Prostate gland (tissue), 2 donors: ENCODE measurements around the gene VEZT. TPM values are rescaled to one million over a fixed set of nuclear protein-coding genes. Genes with fewer than 3 reads are reported as not detected.
"Not testable (repeated sequence)": the region's sequence is repeated elsewhere in the genome, so short reads cannot be mapped to it uniquely, and the experiment has no call there.

Experiments
- DNase-seq: peaks from one replicate; pipeline ENCODE4 v3.0.0-alpha.2; 2019; ENCODE audit warnings: low spot score
- H3K27ac ChIP-seq, 2 donors: fragments of 200-600 bp; sonication (generic); 2 replicates each; pipeline ENCODE4 v1.5.1; 2017 to 2019
- H3K27me3 ChIP-seq: fragments of 200-600 bp; sonication (generic); replicated peaks from 2 replicates; pipeline ENCODE4 v1.5.1; 2019; ENCODE audit not compliant: insufficient read depth
- H3K36me3 ChIP-seq, 2 donors: fragments of 200-600 bp; sonication (generic); 1 replicate in 1 of 2; 2 replicates in 1 of 2; pipeline versions ENCODE4 v1.5.1 to v1.8.1; 2017 to 2019
- H3K4me1 ChIP-seq: fragments of 200-600 bp; sonication (generic); replicated peaks from 2 replicates; pipeline ENCODE4 v1.5.1; 2019
- H3K4me3 ChIP-seq, 2 donors: fragments of 200-600 bp; sonication (generic); 2 replicates each; pipeline ENCODE4 v1.5.1; 2017 to 2019
- H3K9me3 ChIP-seq: fragments of 200-600 bp; sonication (generic); 2 replicates; pipeline ENCODE4 v1.5.1; 2017
- CTCF ChIP-seq, 4 experiments: fragments of 200-600 bp in 2 of 4; fragments of 450-650 bp in 2 of 4; sonication (generic) in 2 of 4; IDR thresholded peaks; 1 replicate in 3 of 4; 2 replicates in 1 of 4; pipeline ENCODE4 v1.5.1; 2016 to 2019; ENCODE audit warnings: antibody characterized with exemption in 4 of 4, mild to moderate bottlenecking in 2 of 4, moderate library complexity in 2 of 4
- POLR2A ChIP-seq: fragments of 450-650 bp; IDR thresholded peaks from one replicate; pipeline ENCODE4 v1.6.1; 2016; ENCODE audit warnings: antibody characterized with exemption, mild to moderate bottlenecking
- POLR2AphosphoS5 ChIP-seq: sonication (generic); formaldehyde crosslinking; IDR thresholded peaks from one replicate; pipeline ENCODE4 v1.6.1; 2017; ENCODE audit warnings: antibody characterized with exemption
- WGBS: methylation state at CpG from one replicate; pipeline ENCODE4 v1.1.5; 2018; 5-methylcytosine and 5-hydroxymethylcytosine counted together
- intact Hi-C: fragments of 100-400 bp; cut with DNase I; formaldehyde crosslinking; loops from one replicate; pipeline ENCODE4 v1.14.2; 2022
- total RNA-seq, 2 donors: library from RNA; depleted of rRNA; stranded (reverse); fragments of >200 nt; gene quantifications; one replicate each; pipeline ENCODE4 v1.1.0, GENCODE V29; 2016

VEZT gene
- total RNA-seq, 2 donors from 2014 or later = 37.4 to 81.6 TPM

DNA sequence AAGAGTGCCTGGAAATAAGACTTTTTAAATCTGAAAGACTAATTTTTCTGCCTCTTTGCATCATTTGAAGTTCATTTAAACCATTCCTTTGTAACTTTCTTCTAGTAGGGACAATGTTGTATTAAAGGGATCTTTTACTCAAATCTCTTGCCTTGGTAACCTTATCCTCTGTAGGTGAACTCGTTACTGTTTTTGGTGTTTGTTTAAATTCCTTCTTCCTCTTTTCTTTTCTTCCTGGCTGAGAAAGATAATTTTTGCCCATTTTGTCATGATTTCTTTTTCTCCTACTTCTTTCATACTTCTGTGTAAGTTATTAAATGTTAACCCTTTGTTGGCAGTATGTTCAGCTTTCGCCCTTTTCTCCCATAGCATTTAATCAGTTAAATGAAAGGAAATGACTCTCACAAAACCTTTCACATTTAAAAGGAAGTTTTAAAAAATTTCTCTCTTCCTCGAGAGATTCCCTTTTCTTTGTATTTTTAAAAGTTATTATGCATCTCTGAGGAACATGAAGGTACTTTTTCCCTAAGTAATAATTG lies 10.3 kb downstream of the VEZT start:
- Histone ChIP-seq H3K27me3 (no peaks in the 10 kb centered on the region), H3K36me3 (peaks cover 0 to 4% of the 10 kb centered on the region in 2 donors), H3K27ac (no peak overlapping the region), H3K4me3 (no peak overlapping the region), H3K9me3 (no peaks in the 10 kb centered on the region), H3K4me1 (no peaks in the 10 kb centered on the region)
- no peak for DNase-seq
- WGBS = 58% methylated on average over 3 of the region's 3 CpGs
- TF ChIP-seq CTCF (IDR thresholded peaks at IDR 0.05) (no peak), POLR2AphosphoS5 (no peak), POLR2A (no peak)
- intact Hi-C loops = no loop called here

GRCh38 chr12:95228617-95229016 lies 11.0 kb downstream of the VEZT start:
- H3K9me3 ChIP-seq = no peaks in the 10 kb centered on the region
- H3K27me3 ChIP-seq = no peaks in the 10 kb centered on the region
- TF ChIP-seq CTCF (IDR thresholded peaks at IDR 0.05) (no peak), POLR2A (no peak), POLR2AphosphoS5 (no peak)
- intact Hi-C loops = no loop called here
- peaks cover 0 to 4% of the 10 kb centered on the region in 2 donors for H3K36me3 ChIP-seq
- H3K27ac ChIP-seq = no peak overlapping the region
- 98% methylated on average over 2 of the region's 2 CpGs for WGBS
- H3K4me1 ChIP-seq = no peaks in the 10 kb centered on the region
- H3K4me3 ChIP-seq = no peak overlapping the region
- no peak for DNase-seq

DNA sequence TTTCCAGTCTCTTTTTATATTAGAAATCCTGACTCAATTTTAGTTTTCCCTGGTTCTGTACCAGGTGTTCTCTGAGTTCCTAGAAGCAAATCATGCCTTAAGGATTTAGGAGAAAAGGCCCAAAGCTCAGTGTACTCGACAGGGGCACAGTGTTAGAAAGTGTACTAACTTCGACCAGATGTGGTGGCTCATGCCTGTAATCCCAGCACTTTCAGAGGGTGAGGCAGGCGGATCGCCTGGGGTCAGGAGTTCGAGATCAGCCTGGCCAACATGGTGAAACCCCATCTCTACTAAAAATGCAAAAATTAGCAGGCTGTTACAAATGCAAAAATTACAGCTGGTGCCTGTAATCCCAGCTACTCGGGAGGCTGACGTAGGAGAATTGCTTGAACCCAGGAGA lies 12.0 kb downstream of the VEZT start:
- intact Hi-C loops = no loop called here
- no peaks in the 10 kb centered on the region for H3K9me3 ChIP-seq
- no peaks in the 10 kb centered on the region for H3K27me3 ChIP-seq
- H3K4me1 ChIP-seq = no peaks in the 10 kb centered on the region
- WGBS = 84% methylated on average over 7 of the region's 7 CpGs
- DNase-seq = no peak
- H3K36me3 ChIP-seq = peaks cover 0 to 4% of the 10 kb centered on the region in 2 donors
- no peak overlapping the region for H3K27ac ChIP-seq
- no peak for TF ChIP-seq CTCF (IDR thresholded peaks at IDR 0.05)
- no peak for TF ChIP-seq POLR2A
- TF ChIP-seq POLR2AphosphoS5 = no peak
- no peak overlapping the region for H3K4me3 ChIP-seq

DNA sequence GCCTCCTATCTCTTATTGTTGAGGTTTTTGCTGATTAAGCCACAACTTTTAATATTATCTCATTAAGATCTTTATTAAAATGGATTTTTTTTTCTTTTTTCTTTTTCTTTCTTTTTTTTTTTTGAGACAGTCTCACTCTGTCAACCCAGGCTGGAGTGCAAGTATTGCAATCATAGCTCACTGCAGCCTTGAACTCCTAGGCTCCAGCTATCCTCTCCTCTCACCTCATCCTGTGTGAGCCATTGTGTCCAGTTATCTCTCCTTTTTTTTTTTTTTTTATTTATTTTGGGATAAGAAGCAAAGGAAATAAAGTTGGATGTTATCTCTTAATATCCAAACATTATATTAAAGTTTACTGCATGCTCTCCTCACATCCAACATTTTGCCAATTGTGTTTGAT lies 12.7 kb downstream of the VEZT start:
- intact Hi-C loops = no loop called here
- H3K36me3 ChIP-seq = no peaks in the 10 kb centered on the region
- no peaks in the 10 kb centered on the region for H3K4me1 ChIP-seq
- H3K9me3 ChIP-seq = no peaks in the 10 kb centered on the region
- no peak for DNase-seq
- no peak overlapping the region for H3K27ac ChIP-seq
- no peaks in the 10 kb centered on the region for H3K27me3 ChIP-seq
- no peak overlapping the region for H3K4me3 ChIP-seq
- TF ChIP-seq POLR2AphosphoS5 (no peak), POLR2A (no peak), CTCF (IDR thresholded peaks at IDR 0.05) (no peak)

DNA sequence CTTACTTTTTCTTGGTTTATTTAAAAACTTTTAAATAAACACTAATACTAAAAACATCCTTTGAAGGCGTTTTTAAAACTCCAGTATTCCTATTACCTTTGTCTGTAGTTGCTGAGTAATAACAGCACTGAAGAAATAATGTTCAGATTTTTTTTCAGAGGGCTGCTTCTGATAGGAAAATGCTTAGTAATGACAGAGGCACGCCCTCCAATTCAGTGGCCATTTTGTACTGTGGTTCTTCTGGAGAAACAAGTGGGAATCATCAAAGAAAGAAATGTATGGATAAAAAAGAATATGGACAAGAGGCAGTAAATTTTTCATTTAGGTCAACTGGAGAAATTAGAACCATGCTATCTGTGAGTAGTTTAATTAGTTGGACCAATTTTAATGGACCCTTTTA lies 13.6 kb downstream of the VEZT start:
- TF ChIP-seq POLR2AphosphoS5 (no peak), CTCF (IDR thresholded peaks at IDR 0.05) (no peak), POLR2A (no peak)
- no peak overlapping the region for H3K4me3 ChIP-seq
- no peak overlapping the region for H3K27ac ChIP-seq
- H3K9me3 ChIP-seq = no peaks in the 10 kb centered on the region
- intact Hi-C loops = no loop called here
- no peak for DNase-seq
- 49% methylated on average over 2 of the region's 2 CpGs for WGBS
- no peaks in the 10 kb centered on the region for H3K27me3 ChIP-seq
- H3K36me3 ChIP-seq = no peaks in the 10 kb centered on the region
- no peaks in the 10 kb centered on the region for H3K4me1 ChIP-seq

DNA sequence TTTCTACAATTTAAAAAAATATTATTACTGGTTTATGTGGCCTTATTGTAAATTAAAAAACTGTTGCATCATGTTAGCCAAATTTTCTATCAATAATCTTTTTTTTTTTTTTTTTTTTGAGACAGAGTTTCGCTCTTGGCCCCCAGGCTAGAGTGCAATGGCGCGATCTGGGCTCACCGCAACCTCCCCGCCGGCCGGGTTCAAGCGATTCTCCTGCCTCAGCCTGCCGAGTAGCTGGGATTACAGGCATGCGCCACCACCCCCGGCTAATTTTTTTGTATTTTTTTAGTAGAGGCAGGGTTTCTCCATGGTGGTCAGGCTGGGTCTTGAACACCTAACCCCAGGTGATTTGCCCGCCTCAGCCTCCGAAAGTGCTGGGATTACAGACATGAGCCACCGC lies 16.6 kb downstream of the VEZT start:
- H3K4me1 ChIP-seq, DNase-seq, H3K27me3 ChIP-seq, intact Hi-C loops, H3K27ac ChIP-seq, H3K36me3 ChIP-seq, H3K4me3 ChIP-seq, H3K9me3 ChIP-seq: not testable (repeated sequence)
- 98% methylated on average over 14 of the region's 14 CpGs for WGBS

DNA sequence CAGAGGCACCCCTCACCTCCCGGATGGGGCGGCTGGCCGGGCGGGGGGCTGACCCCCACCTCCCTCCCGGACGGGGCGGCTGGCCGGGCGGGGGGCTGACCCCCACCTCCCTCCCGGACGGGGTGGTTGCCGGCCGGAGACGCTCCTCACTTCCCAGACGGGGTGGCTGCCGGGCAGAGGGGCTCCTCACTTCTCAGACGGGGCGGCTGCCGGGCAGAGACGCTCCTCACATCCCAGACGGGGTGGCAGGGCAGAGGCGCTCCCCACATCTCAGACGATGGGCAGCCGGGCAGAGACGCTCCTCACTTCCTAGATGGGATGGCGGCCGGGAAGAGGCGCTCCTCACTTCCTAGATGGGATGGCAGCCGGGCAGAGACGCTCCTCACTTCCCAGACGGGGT lies 18.0 kb downstream of the VEZT start:
- DNase-seq, H3K9me3 ChIP-seq, H3K4me3 ChIP-seq, H3K4me1 ChIP-seq, H3K27ac ChIP-seq, intact Hi-C loops, H3K36me3 ChIP-seq, H3K27me3 ChIP-seq: not testable (repeated sequence)
- WGBS = 96% methylated on average over 21 of the region's 31 CpGs
